GM19467 (cell line): ENCODE data around the gene GFRA1.

Experiments
- ATAC-seq: cut with Tn5 transposase; IDR thresholded peaks from one replicate; pipeline ENCODE4 v1.9.1; 2021; ENCODE audit warnings: mild to moderate bottlenecking, moderate library complexity; ENCODE audit not compliant: unreplicated experiment

GFRA1 gene, protein sequence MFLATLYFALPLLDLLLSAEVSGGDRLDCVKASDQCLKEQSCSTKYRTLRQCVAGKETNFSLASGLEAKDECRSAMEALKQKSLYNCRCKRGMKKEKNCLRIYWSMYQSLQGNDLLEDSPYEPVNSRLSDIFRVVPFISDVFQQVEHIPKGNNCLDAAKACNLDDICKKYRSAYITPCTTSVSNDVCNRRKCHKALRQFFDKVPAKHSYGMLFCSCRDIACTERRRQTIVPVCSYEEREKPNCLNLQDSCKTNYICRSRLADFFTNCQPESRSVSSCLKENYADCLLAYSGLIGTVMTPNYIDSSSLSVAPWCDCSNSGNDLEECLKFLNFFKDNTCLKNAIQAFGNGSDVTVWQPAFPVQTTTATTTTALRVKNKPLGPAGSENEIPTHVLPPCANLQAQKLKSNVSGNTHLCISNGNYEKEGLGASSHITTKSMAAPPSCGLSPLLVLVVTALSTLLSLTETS

DNA sequence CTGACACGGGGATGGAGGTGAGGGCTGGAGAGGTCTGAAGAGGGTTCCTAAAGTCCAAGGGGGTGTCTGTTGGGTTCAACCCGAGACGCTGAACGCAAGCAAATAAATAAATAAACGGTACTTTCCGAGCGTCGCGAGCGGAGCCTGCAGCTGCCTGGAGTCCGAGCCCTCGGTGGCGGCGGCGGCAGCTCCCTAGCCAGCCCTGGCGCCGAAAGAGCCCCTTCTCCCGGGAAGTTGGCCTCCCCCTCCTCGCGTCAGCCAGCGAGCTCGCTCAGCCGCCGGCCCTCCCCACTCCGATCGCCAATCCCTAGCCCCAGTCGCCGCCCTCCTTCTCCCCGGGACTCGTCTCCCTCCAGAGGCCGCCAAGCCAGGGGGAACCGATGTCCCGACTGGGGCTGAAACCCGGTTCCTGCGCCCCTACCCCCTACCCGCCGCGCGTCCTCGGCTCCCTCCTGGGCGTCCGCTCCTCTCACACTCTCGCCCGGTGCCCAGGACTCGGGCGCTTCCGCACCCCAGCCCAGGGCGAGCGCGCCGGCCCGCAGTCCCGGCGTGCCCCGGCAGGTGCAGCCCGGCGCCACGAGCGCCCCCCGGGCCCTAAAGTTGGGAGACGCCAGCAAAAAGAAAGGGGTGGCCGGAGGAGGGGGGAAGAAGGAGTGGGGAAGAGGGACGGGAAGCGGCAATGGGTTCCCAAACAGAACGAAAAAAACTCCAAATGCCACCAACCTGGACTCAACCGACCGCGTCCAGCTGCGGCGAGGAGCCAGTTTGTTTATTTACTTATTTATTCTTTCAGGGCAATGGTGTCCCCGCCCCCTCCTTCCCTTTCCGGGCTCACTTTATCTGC lies at the start of gene GFRA1:
Gene GFRA1 (minus strand): TSS at position 767 of the 844 bp plus-strand sequence. CDS start 1,177 bp downstream, outside the sequence.
- ATAC-seq: no peak

DNA sequence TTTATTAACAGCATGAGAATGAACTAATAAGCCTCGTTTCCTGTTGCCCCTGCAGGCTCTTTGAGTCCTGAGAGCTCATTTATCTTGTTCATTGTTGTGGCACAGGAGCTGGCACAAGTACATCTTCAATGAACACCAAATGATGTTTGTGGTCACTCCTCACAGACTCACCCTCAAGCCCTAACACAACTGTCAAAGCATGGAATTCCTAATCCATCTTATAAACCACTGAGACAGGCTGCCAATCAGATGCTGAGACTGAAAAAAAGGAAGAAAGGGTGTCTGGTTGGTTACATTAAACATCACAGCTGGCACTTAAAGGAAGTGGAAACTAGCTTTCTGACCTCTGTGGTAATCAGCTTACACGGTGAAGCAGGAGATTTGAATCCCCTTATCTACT lies 43.5 kb upstream of the GFRA1 start:
- ATAC-seq: no peak

DNA sequence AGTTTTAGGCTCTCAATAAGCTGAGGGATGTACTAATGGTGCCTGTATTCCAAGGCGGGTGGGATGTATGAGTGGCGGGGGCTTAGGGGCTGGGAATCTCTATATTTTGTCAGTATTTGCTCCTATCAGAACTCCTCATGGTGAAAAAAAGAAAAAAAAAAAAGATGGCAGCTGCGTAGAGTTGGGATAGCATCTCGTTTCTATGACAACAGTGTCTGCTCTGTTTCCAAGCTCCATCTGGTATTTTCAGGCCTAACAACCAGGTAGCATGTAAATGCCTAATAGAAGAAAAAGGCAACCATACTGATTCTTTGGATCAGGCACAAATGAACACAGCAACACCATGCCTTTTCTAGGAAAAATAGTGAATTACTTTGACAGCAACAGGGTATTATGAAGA lies 39.5 kb upstream of the GFRA1 start:
- no peak for ATAC-seq

DNA sequence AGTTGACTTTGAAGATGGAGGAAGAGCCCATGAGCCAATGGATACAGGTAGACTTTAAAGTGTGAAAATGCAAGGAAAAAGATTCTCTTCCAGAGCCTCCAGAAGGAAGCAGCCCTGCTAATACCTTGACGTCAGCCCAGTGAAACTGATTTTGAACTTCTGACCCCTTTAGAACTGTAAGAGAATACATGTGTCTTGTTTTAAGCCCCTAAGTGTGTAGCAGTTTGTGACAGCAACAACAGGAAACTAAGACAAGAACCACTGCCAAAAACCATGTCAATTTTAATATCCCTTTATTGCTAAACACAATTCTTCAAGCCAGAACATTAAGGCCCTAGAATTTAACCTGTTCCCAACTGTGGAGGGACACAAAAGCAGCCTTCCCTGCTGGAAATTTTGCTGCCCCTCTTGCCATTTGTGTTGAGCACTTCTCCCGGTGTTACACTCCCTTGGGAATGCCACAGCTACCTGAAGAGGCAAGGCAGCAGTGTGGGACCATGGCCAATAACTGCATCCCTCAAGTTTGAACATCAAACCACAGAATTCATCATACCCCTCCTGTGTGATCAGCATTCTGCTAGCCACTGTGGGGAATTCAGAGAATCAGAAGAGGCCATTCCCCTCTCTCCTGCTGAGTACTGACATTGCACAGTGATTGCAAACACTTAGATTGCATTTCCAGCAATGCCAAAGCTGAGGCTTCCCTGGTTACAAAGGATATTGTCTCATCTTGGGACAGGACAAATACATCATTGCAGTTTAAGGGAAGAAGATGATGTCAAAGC lies 38.9 kb upstream of the GFRA1 start:
- ATAC-seq: no peak

DNA sequence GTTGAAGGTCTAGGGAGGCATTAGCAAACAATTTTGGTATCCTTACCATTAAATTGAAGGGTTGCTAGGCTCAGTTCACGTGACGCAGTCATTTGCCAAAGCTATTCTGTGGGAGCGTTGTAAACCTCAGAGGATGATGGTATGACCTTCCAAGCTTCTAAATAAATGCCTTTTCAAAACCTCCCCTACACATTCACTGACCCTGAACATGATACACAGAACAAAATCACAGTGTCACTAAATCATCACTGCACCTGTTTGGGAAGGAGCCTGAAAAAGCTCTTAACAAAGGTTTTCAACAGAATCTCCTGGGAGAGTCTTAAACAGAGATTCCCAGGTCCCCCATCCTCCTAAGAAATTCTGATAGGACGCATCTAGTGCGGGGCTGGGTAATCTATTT lies 38.0 kb upstream of the GFRA1 start:
- ATAC-seq: no peak

DNA sequence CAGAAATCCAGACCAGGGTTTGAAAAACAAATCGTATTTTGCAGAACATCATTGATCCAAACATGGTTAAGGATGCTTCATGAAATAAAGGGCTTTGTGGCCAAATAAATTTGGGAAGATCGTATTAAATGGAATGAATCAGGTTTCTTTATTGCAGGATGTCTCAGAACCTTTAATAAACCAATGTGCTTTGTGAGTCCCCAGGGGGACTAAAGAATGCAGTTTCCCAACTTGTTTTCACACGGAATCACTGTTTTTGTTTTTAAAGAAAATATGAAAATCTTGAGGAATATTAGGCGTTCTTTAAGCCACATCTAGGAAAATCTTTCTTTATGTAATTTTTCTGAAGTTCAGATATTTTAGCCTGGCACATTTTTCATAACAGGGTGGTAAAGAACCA lies 34.4 kb upstream of the GFRA1 start:
- ATAC-seq: no peak

DNA sequence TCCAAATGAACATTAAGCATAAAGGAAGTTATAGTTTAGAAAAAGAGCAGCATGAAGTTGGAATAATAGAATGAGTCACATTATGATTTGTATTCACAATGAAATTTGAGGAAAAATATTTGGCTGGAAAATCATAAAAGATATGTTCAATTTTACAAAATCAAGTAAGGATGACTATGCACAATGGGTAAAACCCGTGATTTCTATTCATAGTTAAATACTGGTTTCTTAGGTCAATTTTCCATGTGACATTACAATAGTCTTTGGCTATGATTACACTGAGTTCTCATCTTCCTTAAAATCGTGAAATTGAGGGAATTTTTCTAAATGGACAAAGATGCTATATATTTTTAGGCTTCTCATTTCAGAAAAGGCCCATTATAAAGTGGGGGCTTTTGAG lies 33.8 kb upstream of the GFRA1 start:
- ATAC-seq: no peak

DNA sequence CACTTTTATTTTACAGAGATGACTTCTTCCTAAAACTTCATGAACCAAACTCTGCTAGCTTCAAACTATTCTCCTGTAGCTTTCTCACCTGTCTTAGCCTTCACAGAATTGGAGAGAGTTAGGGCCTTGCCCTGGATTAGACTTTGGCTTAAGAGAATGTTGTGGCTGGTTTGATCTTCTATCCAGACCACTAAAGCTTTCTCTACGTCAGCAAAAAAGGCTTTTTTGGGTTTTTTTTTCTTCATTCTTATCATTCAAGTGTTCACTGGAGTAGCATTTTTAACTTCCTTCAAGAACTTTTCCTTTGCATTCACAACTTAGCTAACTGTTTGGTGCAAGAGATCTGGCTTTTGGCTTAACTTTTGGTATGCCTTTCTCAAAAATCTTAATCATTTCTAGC lies 31.9 kb upstream of the GFRA1 start:
- no peak for ATAC-seq

DNA sequence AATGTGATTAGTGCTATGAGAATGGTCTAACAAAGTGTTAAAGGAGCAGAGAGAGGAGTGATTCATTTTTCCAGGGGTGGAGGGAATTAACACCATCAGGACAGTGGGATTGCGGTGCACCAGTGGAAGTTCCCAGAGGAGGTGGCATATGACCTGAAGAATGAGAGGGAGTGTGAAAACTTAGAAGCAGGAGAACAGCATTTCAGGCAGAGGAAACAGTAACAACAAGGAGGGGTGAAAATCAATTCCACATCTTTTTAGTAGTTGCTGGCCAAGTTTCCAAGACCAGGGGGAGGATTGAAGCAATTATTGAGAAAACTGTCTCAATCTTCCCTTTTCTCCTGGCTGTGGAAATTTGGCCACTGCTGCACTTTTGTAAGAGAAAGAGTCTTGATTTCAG lies 27.5 kb upstream of the GFRA1 start:
- no peak for ATAC-seq

DNA sequence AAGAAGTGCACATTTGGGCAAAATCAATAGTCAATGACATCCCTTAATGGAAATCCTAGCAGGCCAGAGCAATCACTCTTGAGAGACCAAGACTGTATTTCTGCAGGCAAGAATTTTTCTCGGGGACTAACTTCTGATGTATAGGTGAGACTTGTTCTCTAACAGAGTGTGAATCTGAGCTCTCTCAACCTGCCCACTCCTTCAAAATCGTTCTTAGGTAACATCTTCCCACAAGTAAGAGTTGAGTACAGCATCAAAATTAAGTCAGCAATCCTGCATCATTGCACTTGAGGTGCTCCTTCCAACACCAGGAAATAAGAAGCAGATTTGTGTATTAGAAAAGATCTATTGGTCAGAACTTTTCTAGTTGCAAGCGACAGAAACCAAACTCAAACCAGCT lies 25.6 kb upstream of the GFRA1 start:
- ATAC-seq: no peak

DNA sequence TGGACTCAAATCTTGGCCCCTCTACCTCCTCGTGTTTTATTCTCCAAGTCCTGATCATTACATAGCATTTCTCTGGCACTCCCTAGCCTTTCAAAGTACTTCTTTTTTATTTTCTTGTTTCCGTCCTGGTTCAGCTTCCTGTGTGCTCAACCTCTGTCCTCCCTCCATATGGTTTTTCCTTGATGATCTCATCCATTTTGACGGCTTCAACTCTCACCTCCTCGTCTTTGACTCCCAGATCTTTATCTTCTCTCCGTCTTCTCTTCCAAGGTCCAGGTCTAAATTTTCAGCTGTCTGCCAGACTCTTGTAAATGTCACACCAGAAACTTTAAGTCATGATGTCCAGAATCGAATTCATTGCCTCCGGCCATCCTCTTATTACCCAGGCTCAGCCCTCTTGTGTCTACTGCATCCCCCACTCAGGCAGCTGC lies 23.3 kb upstream of the GFRA1 start:
- no peak for ATAC-seq

DNA sequence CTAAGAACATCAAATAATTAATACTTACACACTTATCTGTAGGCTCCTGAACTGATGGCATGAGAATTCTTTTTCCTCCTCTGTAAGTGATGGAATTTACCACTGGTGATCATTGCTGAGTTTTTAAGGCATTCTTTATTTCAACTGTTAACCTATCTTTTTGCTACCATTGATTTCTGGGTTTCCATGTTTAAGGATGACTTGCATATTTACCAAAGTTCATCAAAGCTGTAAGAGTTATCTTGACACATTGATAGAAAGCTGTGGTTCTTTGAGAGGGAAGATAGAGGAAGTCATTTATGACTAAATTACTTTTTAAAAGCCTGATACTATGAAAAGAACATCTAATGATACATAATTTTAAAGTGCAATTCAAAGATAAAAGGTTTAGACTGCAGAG lies 19.5 kb upstream of the GFRA1 start:
- no peak for ATAC-seq

DNA sequence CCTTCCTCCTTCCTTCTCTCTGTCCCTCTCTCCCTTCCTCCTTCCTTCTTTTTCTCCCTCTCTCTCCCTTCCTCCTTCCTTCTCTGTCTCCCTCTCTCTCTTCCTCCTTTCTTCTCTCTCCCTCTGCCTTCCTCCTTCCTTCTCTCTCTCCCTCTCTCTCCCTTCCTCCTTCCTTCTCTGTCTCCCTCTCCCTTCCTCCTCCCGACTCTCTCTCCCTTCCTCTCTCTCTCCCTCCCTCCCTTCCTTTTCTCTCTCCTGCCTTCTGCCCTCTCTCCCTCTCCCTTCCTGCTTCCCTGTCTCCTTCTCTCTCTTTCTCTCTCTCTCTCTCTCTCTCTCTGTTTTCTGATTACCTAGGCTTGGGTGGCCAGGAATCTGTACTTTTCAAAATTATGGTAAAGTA lies 16.6 kb upstream of the GFRA1 start:
- ATAC-seq: no peak

DNA sequence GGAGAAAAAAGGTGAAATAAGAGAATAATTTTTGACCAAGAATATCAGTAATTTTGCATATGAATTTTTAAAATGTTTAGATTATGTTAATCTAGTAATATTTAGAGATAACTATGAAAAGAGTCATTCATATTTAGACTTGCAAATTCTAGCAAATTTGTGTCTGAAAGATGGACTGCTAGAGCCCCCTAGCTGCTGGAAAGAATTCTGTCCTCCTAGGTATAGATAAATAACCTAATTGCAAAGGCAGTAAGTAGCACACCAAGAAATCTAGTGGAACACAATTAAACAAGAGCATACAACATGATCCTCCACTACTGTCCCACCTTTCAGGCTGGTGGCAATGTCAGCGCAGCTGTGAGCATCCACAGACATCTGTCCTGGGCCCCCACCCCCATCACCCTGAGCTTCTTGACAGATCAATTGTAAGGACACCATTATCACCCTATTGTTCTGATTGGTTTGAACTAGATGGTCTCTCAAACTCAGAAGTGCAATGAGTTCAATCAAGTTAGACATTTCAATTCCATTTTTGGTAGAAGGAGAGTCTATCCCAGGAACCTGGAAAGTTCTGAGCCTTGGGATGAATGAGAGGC lies 15.0 kb upstream of the GFRA1 start:
- no peak for ATAC-seq

DNA sequence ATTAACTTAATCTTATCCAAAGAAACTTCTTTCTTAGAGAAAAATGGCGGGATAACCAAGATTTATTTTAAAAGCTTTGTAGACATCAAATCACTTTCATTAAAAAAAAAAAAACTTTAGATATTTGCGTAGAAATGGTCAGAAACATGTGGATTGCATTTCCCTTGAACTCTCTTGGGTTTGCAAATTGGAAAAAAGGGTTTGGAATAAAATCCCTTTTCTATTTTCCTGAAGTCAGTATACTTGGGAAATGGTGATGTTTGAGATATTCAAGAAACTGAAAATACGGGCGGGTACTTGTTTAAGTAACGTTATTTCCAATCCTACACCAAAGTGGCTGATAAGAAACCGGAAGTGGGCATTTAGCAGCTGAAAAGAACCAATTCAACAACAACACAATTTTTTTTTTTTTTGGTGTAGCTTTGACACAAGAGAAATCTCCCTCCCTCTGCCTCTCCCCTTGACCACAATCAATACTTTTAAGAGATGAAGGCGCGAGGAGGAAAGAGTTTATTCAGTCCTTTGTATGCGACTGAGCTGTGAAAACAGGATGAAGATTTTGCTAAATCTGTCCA lies 13.7 kb upstream of the GFRA1 start:
- no peak for ATAC-seq

DNA sequence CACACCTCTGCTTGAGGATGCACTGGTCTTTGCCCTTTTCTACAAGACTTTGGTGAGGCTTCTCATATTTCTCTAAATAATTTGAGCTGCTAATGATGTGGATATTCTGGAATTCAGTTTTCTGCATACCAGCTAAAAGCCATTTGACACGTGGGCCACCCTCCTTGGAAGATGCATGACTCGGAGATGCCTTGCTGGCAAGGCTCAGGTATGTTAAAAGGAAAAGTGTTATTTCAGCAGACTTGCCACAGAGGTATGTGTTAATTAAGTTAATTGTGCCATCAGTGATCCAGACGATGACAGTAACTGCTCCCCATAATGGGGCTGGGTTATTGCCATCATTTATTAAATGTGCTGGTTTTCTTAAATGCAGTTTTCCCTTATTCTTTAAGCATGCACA lies 8.8 kb upstream of the GFRA1 start:
- no peak for ATAC-seq

DNA sequence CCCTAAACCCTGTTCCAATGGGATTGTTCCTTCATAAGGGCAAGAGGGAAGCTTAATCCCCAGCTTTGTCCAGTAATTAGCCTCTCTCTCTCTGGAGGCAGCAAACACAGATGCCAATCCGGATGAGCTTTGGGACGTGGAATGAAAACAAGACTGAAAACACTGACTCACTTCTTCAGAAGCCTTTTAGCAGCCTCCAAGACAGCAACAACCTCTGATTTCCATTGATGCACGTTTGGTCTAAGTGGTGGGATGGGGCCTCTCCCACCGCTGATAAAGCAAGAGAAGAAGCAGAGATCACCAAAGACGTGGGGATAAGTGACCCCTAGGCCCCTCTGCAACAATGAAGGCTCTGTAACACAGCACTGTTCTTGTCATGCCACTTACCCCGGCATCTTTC lies 5.8 kb upstream of the GFRA1 start:
- no peak for ATAC-seq

DNA sequence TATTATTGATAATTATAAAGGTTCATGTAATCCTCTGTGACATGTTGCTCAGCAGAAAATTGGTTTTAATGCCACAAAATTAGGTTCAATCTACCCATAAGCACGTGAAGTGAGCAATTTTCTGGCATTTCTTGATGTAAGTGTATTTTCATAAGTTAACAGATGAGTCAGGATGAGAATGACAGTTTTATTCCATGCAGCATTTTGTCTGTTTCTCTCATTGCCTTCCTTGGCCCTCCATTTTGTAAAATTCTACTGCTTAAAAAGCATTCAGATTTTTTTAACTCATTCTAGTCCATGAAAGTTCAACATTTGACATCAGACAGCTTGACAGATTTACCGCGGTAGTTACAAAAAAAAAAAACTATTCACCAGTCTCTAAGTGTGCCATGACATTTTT lies 4.0 kb upstream of the GFRA1 start:
- ATAC-seq: no peak

DNA sequence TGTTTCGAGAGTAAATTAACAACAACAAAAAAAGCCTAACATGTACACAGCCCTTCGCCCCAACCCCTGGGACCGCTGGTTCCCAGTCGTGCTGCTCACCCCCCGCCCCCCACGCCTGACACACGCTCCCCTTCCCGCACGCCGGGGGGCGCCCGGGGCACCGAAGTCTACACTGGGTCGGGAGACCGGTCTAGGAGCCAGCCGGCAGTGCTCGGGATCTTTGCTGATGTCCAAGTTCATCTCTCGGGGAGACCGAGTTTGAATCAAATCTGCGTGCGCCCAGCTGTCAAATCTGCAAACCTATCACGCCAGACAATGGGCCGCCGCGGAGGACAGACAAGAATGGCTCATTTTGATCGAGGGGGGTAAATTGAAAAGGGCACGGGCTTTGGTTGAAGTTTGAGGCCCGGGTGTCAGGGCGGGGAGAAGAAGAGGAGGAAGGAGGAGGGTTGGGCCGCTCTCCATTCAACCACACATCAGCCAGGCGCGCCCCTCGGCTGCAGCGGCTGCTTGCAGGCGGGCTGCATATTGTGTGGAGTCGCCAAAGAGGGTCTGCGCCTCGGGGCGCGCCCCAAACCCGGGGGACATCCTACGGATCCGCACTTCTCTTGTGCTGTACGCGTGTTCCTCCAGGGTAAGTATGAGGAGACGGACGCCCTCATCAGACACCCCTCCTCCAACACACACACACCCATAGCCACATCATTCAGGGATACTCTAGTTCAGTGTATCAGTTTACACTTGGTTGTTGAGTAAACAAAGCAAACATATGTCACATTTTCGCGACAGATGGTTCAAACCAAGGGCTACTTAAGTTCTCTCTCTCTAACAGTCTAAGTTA lies 1.3 kb upstream of the GFRA1 start:
- ATAC-seq: no peak
